ENCODE results near the gene GFOD1.
"Not testable (repeated sequence)": the region's sequence is repeated elsewhere in the genome, so short reads cannot be mapped to it uniquely, and the experiment has no call there.

Gene GFOD1

GRCh38 chr6:13511913-13512717 is 24.7 kb upstream of the GFOD1 start:
- Histone ChIP-seq H3K27ac (ENCODE audit: low read depth, low read length) (peak overlapping the region; percentile 64), H3K4me3 (ENCODE audit: low read depth in 1 of 5, low read length in 5 of 5) (peak overlapping the region in 1 of 5 donors; percentile 28), H3K4me1 (ENCODE audit: control insufficient read depth in 5 of 5, insufficient read depth in 5 of 5, low read length in 5 of 5) (peaks cover 6 to 41% (median 33%) of the 10 kb centered on the region in 5 donors), H3K9ac (ENCODE audit: low read length in 5 of 5) (no peak overlapping the region), H3K9me3 (ENCODE audit: control insufficient read depth in 5 of 5, low read length in 5 of 5) (no peaks in the 10 kb centered on the region), H3K36me3 (ENCODE audit: control insufficient read depth in 5 of 5, insufficient read depth in 5 of 5, low read length in 5 of 5) (no peaks in the 10 kb centered on the region), H3K27me3 (ENCODE audit: control insufficient read depth in 5 of 5, insufficient read depth in 4 of 5, low read length in 5 of 5) (no peaks in the 10 kb centered on the region)

DNA sequence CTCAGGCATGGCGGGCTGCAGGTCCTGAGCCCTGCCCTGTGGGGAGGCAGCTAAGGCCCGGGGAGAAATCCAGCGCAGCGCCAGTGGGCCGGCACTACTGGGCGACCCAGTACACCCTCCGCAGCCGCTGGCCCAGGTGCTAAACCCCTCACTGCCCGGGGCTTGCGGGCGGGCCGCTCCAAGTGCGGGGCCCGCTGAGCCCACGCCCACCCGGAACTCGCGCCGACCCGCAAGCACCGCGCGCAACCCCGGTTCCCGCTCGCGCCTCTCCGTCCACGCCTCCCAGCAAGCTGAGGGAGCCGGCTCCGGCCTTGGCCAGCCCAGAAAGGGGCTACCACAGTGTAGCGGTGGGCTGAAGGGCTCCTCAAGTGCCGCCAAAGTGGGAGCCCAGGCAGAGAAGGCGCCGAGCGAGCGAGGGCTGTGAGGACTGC is 23.8 kb upstream of the GFOD1 start:
- peak overlapping the region; percentile 64 for H3K27ac ChIP-seq (ENCODE audit: low read depth, low read length)
- not testable (repeated sequence) for H3K4me3 ChIP-seq (ENCODE audit: low read depth in 1 of 5, low read length in 5 of 5); H3K27me3 ChIP-seq (ENCODE audit: control insufficient read depth in 5 of 5, insufficient read depth in 4 of 5, low read length in 5 of 5); H3K9me3 ChIP-seq (ENCODE audit: control insufficient read depth in 5 of 5, low read length in 5 of 5); H3K9ac ChIP-seq (ENCODE audit: low read length in 5 of 5); H3K36me3 ChIP-seq (ENCODE audit: control insufficient read depth in 5 of 5, insufficient read depth in 5 of 5, low read length in 5 of 5)
- peaks cover 6 to 41% (median 33%) of the 10 kb centered on the region in 5 donors for H3K4me1 ChIP-seq (ENCODE audit: control insufficient read depth in 5 of 5, insufficient read depth in 5 of 5, low read length in 5 of 5)

- not testable (repeated sequence) for H3K9me3 ChIP-seq (ENCODE audit: control insufficient read depth in 5 of 5, low read length in 5 of 5); H3K4me3 ChIP-seq (ENCODE audit: low read depth in 1 of 5, low read length in 5 of 5); H3K36me3 ChIP-seq (ENCODE audit: control insufficient read depth in 5 of 5, insufficient read depth in 5 of 5, low read length in 5 of 5); H3K27ac ChIP-seq (ENCODE audit: low read depth, low read length); H3K9ac ChIP-seq (ENCODE audit: low read length in 5 of 5); H3K27me3 ChIP-seq (ENCODE audit: control insufficient read depth in 5 of 5, insufficient read depth in 4 of 5, low read length in 5 of 5)
- peaks cover 6 to 41% (median 33%) of the 10 kb centered on the region in 5 donors for H3K4me1 ChIP-seq (ENCODE audit: control insufficient read depth in 5 of 5, insufficient read depth in 5 of 5, low read length in 5 of 5)
Measured at GRCh38 chr6:13510433-13510832, 23.0 kb upstream of the GFOD1 start.

- peak overlapping the region in 2 of 5 donors; percentile 29 to 49 for H3K4me3 ChIP-seq (ENCODE audit: low read depth in 1 of 5, low read length in 5 of 5)
- no peaks in the 10 kb centered on the region for H3K27me3 ChIP-seq (ENCODE audit: control insufficient read depth in 5 of 5, insufficient read depth in 4 of 5, low read length in 5 of 5)
- no peaks in the 10 kb centered on the region for H3K36me3 ChIP-seq (ENCODE audit: control insufficient read depth in 5 of 5, insufficient read depth in 5 of 5, low read length in 5 of 5)
- H3K4me1 ChIP-seq (ENCODE audit: control insufficient read depth in 5 of 5, insufficient read depth in 5 of 5, low read length in 5 of 5): peaks cover 6 to 43% (median 33%) of the 10 kb centered on the region in 5 donors
- peak overlapping the region; percentile 96 for H3K27ac ChIP-seq (ENCODE audit: low read depth, low read length)
- H3K9me3 ChIP-seq (ENCODE audit: control insufficient read depth in 5 of 5, low read length in 5 of 5): no peaks in the 10 kb centered on the region
- H3K9ac ChIP-seq (ENCODE audit: low read length in 5 of 5): peak overlapping the region in 3 of 5 donors; percentile 45 to 63 (median 54)
Measured at GRCh38 chr6:13508711-13509705, 21.6 kb upstream of the GFOD1 start.

DNA sequence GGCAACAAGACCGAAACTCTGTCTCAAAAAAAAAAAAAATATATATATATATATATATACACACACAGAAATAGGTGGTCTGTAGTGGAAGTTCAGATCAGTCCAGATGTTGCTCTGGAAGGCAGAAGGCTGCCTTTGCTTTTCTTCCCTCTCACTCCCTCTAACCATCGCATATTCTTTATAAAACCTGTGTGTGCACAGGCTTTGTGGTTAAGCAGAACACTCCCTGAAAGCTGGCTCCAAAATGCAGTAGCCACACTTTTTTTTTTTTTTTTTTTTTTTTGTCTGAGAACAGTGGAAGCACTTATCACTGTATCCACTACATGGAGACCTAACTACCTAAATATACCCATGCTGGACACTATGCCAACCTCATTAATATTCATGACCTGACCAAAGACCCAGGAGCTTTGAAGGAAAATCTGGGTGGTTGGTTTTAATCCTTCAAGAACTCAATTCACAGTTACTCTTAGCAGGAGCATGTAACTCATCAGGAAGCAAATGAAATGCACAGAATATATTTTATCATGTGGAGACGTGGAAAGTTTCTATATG is 20.0 kb upstream of the GFOD1 start:
- Histone ChIP-seq H3K4me1 (ENCODE audit: control insufficient read depth in 5 of 5, insufficient read depth in 5 of 5, low read length in 5 of 5) (peaks cover 6 to 40% (median 32%) of the 10 kb centered on the region in 5 donors), H3K27me3 (ENCODE audit: control insufficient read depth in 5 of 5, insufficient read depth in 4 of 5, low read length in 5 of 5) (no peaks in the 10 kb centered on the region), H3K9me3 (ENCODE audit: control insufficient read depth in 5 of 5, low read length in 5 of 5) (no peaks in the 10 kb centered on the region), H3K27ac (ENCODE audit: low read depth, low read length) (no peak overlapping the region), H3K4me3 (ENCODE audit: low read depth in 1 of 5, low read length in 5 of 5) (no peak overlapping the region), H3K36me3 (ENCODE audit: control insufficient read depth in 5 of 5, insufficient read depth in 5 of 5, low read length in 5 of 5) (no peaks in the 10 kb centered on the region), H3K9ac (ENCODE audit: low read length in 5 of 5) (no peak overlapping the region)

- Histone ChIP-seq H3K27me3 (ENCODE audit: control insufficient read depth in 5 of 5, insufficient read depth in 4 of 5, low read length in 5 of 5) (no peaks in the 10 kb centered on the region), H3K27ac (ENCODE audit: low read depth, low read length) (no peak overlapping the region)
Measured at GRCh38 chr6:13505345-13505734, 17.9 kb upstream of the GFOD1 start.

GRCh38 chr6:13504611-13505344 is 17.4 kb upstream of the GFOD1 start:
- Histone ChIP-seq H3K9me3 (ENCODE audit: control insufficient read depth in 5 of 5, low read length in 5 of 5) (no peaks in the 10 kb centered on the region), H3K4me1 (ENCODE audit: control insufficient read depth in 5 of 5, insufficient read depth in 5 of 5, low read length in 5 of 5) (peaks cover 2 to 20% (median 17%) of the 10 kb centered on the region in 5 donors), H3K27me3 (ENCODE audit: control insufficient read depth in 5 of 5, insufficient read depth in 4 of 5, low read length in 5 of 5) (no peaks in the 10 kb centered on the region), H3K27ac (ENCODE audit: low read depth, low read length) (no peak overlapping the region), H3K4me3 (ENCODE audit: low read depth in 1 of 5, low read length in 5 of 5) (no peak overlapping the region), H3K36me3 (ENCODE audit: control insufficient read depth in 5 of 5, insufficient read depth in 5 of 5, low read length in 5 of 5) (no peaks in the 10 kb centered on the region), H3K9ac (ENCODE audit: low read length in 5 of 5) (no peak overlapping the region)

More at GRCh38 chr6:13505345-13505734, 17.9 kb upstream of the GFOD1 start:
- Histone ChIP-seq H3K4me3 (ENCODE audit: low read depth in 1 of 5, low read length in 5 of 5) (no peak overlapping the region), H3K36me3 (ENCODE audit: control insufficient read depth in 5 of 5, insufficient read depth in 5 of 5, low read length in 5 of 5) (no peaks in the 10 kb centered on the region), H3K4me1 (ENCODE audit: control insufficient read depth in 5 of 5, insufficient read depth in 5 of 5, low read length in 5 of 5) (peaks cover 4 to 25% (median 21%) of the 10 kb centered on the region in 5 donors), H3K9ac (ENCODE audit: low read length in 5 of 5) (no peak overlapping the region), H3K9me3 (ENCODE audit: control insufficient read depth in 5 of 5, low read length in 5 of 5) (no peaks in the 10 kb centered on the region)

DNA sequence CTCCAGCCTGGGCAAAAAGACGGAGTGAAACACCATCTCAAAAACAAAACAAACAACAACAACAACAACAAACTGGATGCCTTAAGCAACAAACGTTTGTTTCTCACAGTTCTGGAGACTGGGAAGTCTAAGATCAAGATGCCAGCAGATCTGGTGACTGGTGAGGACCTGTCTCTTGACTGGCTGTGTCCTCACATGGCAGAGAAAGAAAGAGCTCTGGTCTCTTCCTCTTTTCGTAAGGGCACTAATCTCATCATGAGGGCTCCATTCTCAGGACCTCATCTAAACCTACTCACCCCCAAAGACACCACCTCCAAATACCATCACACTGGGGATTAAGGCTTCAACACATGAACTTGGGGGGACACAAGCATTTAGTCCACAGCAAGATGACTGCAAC is 13.5 kb upstream of the GFOD1 start:
- peaks cover 0 to 13% (median 4%) of the 10 kb centered on the region in 5 donors for H3K4me1 ChIP-seq (ENCODE audit: control insufficient read depth in 5 of 5, insufficient read depth in 5 of 5, low read length in 5 of 5)
- H3K36me3 ChIP-seq (ENCODE audit: control insufficient read depth in 5 of 5, insufficient read depth in 5 of 5, low read length in 5 of 5): no peaks in the 10 kb centered on the region
- no peak overlapping the region for H3K9ac ChIP-seq (ENCODE audit: low read length in 5 of 5)
- no peaks in the 10 kb centered on the region for H3K9me3 ChIP-seq (ENCODE audit: control insufficient read depth in 5 of 5, low read length in 5 of 5)
- no peak overlapping the region for H3K27ac ChIP-seq (ENCODE audit: low read depth, low read length)
- no peak overlapping the region for H3K4me3 ChIP-seq (ENCODE audit: low read depth in 1 of 5, low read length in 5 of 5)
- H3K27me3 ChIP-seq (ENCODE audit: control insufficient read depth in 5 of 5, insufficient read depth in 4 of 5, low read length in 5 of 5): no peaks in the 10 kb centered on the region

- Histone ChIP-seq H3K27me3 (ENCODE audit: control insufficient read depth in 5 of 5, insufficient read depth in 4 of 5, low read length in 5 of 5) (no peaks in the 10 kb centered on the region), H3K9me3 (ENCODE audit: control insufficient read depth in 5 of 5, low read length in 5 of 5) (no peaks in the 10 kb centered on the region), H3K4me1 (ENCODE audit: control insufficient read depth in 5 of 5, insufficient read depth in 5 of 5, low read length in 5 of 5) (peaks cover 0 to 14% (median 4%) of the 10 kb centered on the region in 5 donors), H3K36me3 (ENCODE audit: control insufficient read depth in 5 of 5, insufficient read depth in 5 of 5, low read length in 5 of 5) (no peaks in the 10 kb centered on the region), H3K9ac (ENCODE audit: low read length in 5 of 5) (no peak overlapping the region), H3K27ac (ENCODE audit: low read depth, low read length) (no peak overlapping the region), H3K4me3 (ENCODE audit: low read depth in 1 of 5, low read length in 5 of 5) (no peak overlapping the region)
Measured at GRCh38 chr6:13500264-13500663, 12.9 kb upstream of the GFOD1 start.

All from subcutaneous abdominal adipose tissue (tissue), 5 donors.